Esophagus squamous epithelium (tissue), 5 donors: ENCODE results near the gene C17orf67. TPM values are rescaled to one million over a fixed set of nuclear protein-coding genes. Genes with fewer than 3 reads are reported as not detected.

Source experiments
- DNase-seq: peaks from one replicate; lab custom pipeline; 2025; lab: John Stamatoyannopoulos, UW
- H3K27ac ChIP-seq, 4 donors: fragments of 200-600 bp; sonication (generic); one replicate each; pipeline ENCODE4 v1.5.1; 2016 to 2019; ENCODE audit warnings: mild to moderate bottlenecking in 1 of 4
- H3K27me3 ChIP-seq, 4 donors: fragments of 200-600 bp; sonication (generic); 1 replicate in 3 of 4; 2 replicates in 1 of 4; pipeline versions ENCODE4 v1.5.1 to v1.6.0; 2017 to 2021; ENCODE audit warnings: antibody characterized with exemption in 1 of 4
- H3K36me3 ChIP-seq, 3 donors: fragments of 200-600 bp; sonication (generic); one replicate each; pipeline ENCODE4 v1.5.1; 2016 to 2019
- H3K4me1 ChIP-seq, 3 donors: fragments of 200-600 bp; sonication (generic); one replicate each; pipeline ENCODE4 v1.5.1; 2017 to 2019
- H3K4me3 ChIP-seq, 4 donors: fragments of 200-600 bp; sonication (generic); 1 replicate in 3 of 4; 2 replicates in 1 of 4; pipeline ENCODE4 v1.5.1; 2016 to 2019; ENCODE audit warnings: mild to moderate bottlenecking in 2 of 4, moderate library complexity in 1 of 4
- H3K9me3 ChIP-seq, 3 donors: fragments of 200-600 bp; sonication (generic); one replicate each; pipeline ENCODE4 v1.5.1; 2016 to 2019
- CTCF ChIP-seq, 6 experiments: fragments of 450-650 bp in 4 of 6; fragments of 200-600 bp in 2 of 6; sonication (generic) in 2 of 6; IDR thresholded peaks; one replicate each; pipeline ENCODE4 v1.5.1; 2016 to 2019; ENCODE audit warnings: antibody characterized with exemption in 6 of 6, mild to moderate bottlenecking in 4 of 6, moderate library complexity in 4 of 6
- POLR2A ChIP-seq, 4 donors: fragments of 450-650 bp; IDR thresholded peaks; one replicate each; pipeline ENCODE4 v1.6.1; 2017; ENCODE audit warnings: antibody characterized with exemption in 4 of 4, mild to moderate bottlenecking in 4 of 4, moderate library complexity in 3 of 4
- WGBS, 2 donors: methylation state at CpG; one replicate each; pipeline ENCODE4 v1.1.5; 2018; 5-methylcytosine and 5-hydroxymethylcytosine counted together
- intact Hi-C: fragments of 100-400 bp; cut with DNase I; formaldehyde crosslinking; loops from one replicate; pipeline ENCODE4 v1.15.0; 2022
- total RNA-seq, 4 donors: library from RNA; depleted of rRNA; stranded (reverse); fragments of >200 nt; gene quantifications; one replicate each; pipeline ENCODE4 v1.1.0, GENCODE V29; 2016
- donor health status: DM: yes; HTN: yes; CAD: no.

Gene C17orf67
- total RNA-seq, 4 donors from 2014 or later = 0.27 to 1.7 (median 0.53) TPM

- DNase-seq = no peak
- H3K9me3 ChIP-seq = no peaks in the 10 kb centered on the region
- intact Hi-C loops = no loop called here
- H3K4me3 ChIP-seq = no peak overlapping the region
- H3K27me3 ChIP-seq = peaks cover 0 to 6% (median 0%) of the 10 kb centered on the region in 4 donors
- TF ChIP-seq CTCF (IDR thresholded peaks at IDR 0.05) (no peak), POLR2A (IDR thresholded peaks at IDR 0.05) (no peak)
- H3K4me1 ChIP-seq = peaks cover 0 to 4% (median 0%) of the 10 kb centered on the region in 3 donors
- no peak overlapping the region for H3K27ac ChIP-seq
- WGBS, 2 donors = 70 to 89% methylated on average over 3 to 5 of the region's 5 CpGs
- H3K36me3 ChIP-seq = no peaks in the 10 kb centered on the region
These were observed 78.4 kb downstream of the C17orf67 start for GRCh38 chr17:56755310-56755709.

- no peak for DNase-seq
- H3K9me3 ChIP-seq = no peaks in the 10 kb centered on the region
- TF ChIP-seq POLR2A (IDR thresholded peaks at IDR 0.05) (no peak), CTCF (IDR thresholded peaks at IDR 0.05) (no peak)
- WGBS, 2 donors = 47 to 60% methylated on average over 7 to 8 of the region's 8 CpGs
- intact Hi-C loops = no loop called here
- H3K27me3 ChIP-seq = peaks cover 0 to 6% (median 0%) of the 10 kb centered on the region in 4 donors
- H3K4me3 ChIP-seq = no peak overlapping the region
- H3K4me1 ChIP-seq = peaks cover 0 to 4% (median 0%) of the 10 kb centered on the region in 3 donors
- H3K27ac ChIP-seq = no peak overlapping the region
- no peaks in the 10 kb centered on the region for H3K36me3 ChIP-seq
These were observed 79.1 kb downstream of the C17orf67 start for GRCh38 chr17:56754523-56755208.

GRCh38 chr17:56752263-56752836 is 81.4 kb downstream of the C17orf67 start:
- Histone ChIP-seq H3K27ac (no peak overlapping the region), H3K4me1 (peaks cover 0 to 4% (median 0%) of the 10 kb centered on the region in 3 donors), H3K36me3 (no peaks in the 10 kb centered on the region), H3K27me3 (peaks cover 0 to 6% (median 0%) of the 10 kb centered on the region in 4 donors), H3K9me3 (no peaks in the 10 kb centered on the region), H3K4me3 (no peak overlapping the region)
- WGBS, 2 donors = 69 to 82% methylated on average over 4 of the region's 4 CpGs
- DNase-seq = no peak
- TF ChIP-seq CTCF (IDR thresholded peaks at IDR 0.05) (no peak), POLR2A (IDR thresholded peaks at IDR 0.05) (no peak)
- intact Hi-C loops = no loop called here

- Histone ChIP-seq H3K4me1 (peaks cover 0 to 4% (median 0%) of the 10 kb centered on the region in 3 donors), H3K27ac (no peak overlapping the region), H3K27me3 (peaks cover 0 to 6% (median 0%) of the 10 kb centered on the region in 4 donors), H3K36me3 (no peaks in the 10 kb centered on the region), H3K4me3 (no peak overlapping the region), H3K9me3 (no peaks in the 10 kb centered on the region)
- intact Hi-C loops = no loop called here
- no peak for DNase-seq
- TF ChIP-seq POLR2A (IDR thresholded peaks at IDR 0.05) (no peak), CTCF (IDR thresholded peaks at IDR 0.05) (no peak)
- 47 to 58% methylated on average over 2 to 6 of the region's 6 CpGs for WGBS, 2 donors
These were observed 82.5 kb downstream of the C17orf67 start for GRCh38 chr17:56751145-56751738.

- no peaks in the 10 kb centered on the region for H3K4me1 ChIP-seq
- TF ChIP-seq CTCF (IDR thresholded peaks at IDR 0.05) = no peak
- no peak for TF ChIP-seq POLR2A (IDR thresholded peaks at IDR 0.05)
- H3K4me3 ChIP-seq = no peak overlapping the region
- peaks cover 0 to 3% (median 0%) of the 10 kb centered on the region in 4 donors for H3K27me3 ChIP-seq
- intact Hi-C loops = no loop called here
- no peaks in the 10 kb centered on the region for H3K36me3 ChIP-seq
- 71 to 87% methylated on average over 7 of the region's 7 CpGs for WGBS, 2 donors
- DNase-seq = no peak
- no peaks in the 10 kb centered on the region for H3K9me3 ChIP-seq
- no peak overlapping the region for H3K27ac ChIP-seq
These were observed 89.0 kb downstream of the C17orf67 start for GRCh38 chr17:56744721-56745120.
